Fibroblast of peridontal ligament (primary cell): Measurements from ENCODE around the gene KIFC3.
"Not testable (repeated sequence)": the region's sequence is repeated elsewhere in the genome, so short reads cannot be mapped to it uniquely, and the experiment has no call there.

ENCODE experiments used
- DNase-seq: peaks from one replicate; pipeline ENCODE4 v3.0.0-alpha.2; 2010; ENCODE audit errors: extremely low read depth

The KIFC3 gene, protein sequence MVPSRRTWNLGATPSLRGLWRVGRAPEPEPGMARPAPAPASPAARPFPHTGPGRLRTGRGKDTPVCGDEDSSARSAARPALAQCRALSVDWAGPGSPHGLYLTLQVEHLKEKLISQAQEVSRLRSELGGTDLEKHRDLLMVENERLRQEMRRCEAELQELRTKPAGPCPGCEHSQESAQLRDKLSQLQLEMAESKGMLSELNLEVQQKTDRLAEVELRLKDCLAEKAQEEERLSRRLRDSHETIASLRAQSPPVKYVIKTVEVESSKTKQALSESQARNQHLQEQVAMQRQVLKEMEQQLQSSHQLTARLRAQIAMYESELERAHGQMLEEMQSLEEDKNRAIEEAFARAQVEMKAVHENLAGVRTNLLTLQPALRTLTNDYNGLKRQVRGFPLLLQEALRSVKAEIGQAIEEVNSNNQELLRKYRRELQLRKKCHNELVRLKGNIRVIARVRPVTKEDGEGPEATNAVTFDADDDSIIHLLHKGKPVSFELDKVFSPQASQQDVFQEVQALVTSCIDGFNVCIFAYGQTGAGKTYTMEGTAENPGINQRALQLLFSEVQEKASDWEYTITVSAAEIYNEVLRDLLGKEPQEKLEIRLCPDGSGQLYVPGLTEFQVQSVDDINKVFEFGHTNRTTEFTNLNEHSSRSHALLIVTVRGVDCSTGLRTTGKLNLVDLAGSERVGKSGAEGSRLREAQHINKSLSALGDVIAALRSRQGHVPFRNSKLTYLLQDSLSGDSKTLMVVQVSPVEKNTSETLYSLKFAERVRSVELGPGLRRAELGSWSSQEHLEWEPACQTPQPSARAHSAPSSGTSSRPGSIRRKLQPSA

DNA sequence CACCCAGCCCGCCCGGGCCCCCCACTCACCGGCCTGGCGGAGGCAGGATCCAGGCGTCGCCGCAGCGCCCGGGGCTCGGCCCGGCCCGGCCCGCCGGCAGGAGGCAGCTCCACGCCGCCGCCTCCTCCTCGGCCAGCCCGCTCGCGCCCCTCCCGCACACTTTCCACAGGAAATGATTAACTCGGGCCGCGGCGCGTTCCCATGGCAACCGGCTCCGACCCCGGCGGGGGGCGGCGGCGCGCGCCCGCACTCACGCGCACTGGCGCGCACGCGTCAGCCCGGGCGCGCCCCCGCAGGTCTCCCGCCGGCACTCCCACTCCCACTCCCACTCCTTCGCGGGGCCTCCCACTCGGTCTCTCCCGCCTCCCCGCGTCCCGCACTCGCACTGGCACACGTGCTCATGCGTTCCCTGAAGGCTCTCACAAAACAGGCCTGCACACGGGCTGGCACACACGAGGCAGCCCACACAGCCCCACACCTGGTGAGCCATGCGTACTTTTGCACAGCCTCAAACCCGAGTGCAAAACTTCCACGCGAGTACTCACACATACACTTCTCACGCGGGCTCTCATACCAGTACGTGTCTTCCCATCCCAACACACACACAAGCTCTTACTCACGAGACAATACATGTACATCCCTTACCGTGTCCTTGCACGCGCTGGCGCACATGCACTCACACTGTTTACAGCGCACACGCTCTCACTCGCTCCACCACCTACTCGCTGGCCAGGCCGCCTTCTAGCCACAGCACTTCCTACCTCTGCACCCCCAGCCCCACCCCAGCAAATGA, at the start of gene KIFC3:
TSS of gene KIFC3 (minus strand) at position 151 of the 793 bp plus-strand sequence. CDS start 4,248 bp downstream, outside the sequence.
- DNase-seq = peak; percentile 42

GRCh38 chr16:57848181-57848580, 45.9 kb upstream of the KIFC3 start:
- no peak for DNase-seq

GRCh38 chr16:57846931-57847330, 44.6 kb upstream of the KIFC3 start:
- not testable (repeated sequence) for DNase-seq

GRCh38 chr16:57846078-57846697, 43.9 kb upstream of the KIFC3 start:
- DNase-seq = no peak

GRCh38 chr16:57845115-57845514, 42.8 kb upstream of the KIFC3 start:
- DNase-seq = no peak

- no peak for DNase-seq
These were observed 42.2 kb upstream of the KIFC3 start for GRCh38 chr16:57844416-57845030.

GRCh38 chr16:57843400-57843799, 41.1 kb upstream of the KIFC3 start:
- no peak for DNase-seq

- DNase-seq = no peak
These were observed 40.3 kb upstream of the KIFC3 start for GRCh38 chr16:57842601-57843000.

DNA sequence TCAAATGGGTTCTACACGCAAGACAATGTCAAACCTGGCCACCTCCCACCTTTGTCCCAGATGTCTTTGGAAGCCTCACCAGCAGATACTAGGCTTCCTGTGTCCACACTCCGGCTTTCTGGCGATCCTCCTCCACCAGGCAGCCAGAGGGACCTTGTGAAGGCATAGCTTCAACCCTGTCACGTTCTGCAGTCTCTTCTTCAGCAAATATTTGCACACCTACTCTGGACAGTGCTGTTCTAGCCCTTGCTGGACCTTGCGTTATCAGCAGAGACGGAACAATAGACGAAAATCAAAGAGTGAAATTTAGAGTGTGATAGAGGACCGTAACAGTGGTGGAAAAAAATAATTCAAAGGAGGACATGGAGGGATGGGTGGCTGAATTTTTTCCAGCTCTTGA, 38.5 kb upstream of the KIFC3 start:
- DNase-seq = no peak

GRCh38 chr16:57838161-57838560, 35.9 kb upstream of the KIFC3 start:
- no peak for DNase-seq

DNA sequence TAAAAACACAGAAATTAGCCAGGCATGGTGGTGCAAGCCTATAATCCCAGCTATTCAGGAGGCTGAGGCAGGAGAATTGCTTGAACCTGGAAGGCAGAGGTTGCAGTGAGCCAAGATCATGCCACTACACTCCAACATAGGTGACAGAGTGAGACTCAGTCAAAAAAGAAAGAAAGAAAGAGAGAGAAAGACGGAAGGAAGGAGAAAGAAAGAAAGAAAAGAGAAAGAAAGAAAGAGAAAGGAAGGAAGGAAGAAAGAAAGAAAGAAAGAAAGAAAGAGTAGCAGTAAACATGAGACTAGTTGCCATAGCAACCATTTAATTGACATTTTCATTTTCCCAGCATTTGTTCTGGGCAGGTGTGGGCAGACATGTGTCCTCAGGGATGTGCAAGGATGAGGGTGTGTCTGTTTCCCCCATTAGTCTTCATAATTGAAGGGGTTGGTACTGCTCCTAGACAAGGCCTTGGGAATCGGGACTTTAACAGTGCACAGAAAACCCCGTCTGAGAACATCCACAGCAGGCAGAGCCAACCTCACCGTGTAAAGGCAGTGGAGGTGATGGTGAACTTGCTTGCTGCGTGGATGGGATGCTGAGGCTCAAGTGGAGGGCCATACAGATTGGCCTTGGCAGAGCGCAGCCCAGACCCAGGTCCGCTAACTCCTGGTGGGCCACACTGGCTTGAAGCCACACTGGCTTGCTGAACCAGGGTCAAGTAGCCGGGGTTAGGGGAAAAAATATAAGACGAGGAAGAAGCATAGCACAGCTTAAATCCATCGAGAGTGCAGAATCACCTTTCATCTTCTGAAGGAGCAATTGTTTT, 35.2 kb upstream of the KIFC3 start:
- DNase-seq = no peak

- peak; percentile 43 for DNase-seq
These were observed 33.1 kb upstream of the KIFC3 start for GRCh38 chr16:57835439-57835838.

GRCh38 chr16:57834936-57835335, 32.6 kb upstream of the KIFC3 start:
- DNase-seq = no peak

GRCh38 chr16:57830890-57831484, 28.7 kb upstream of the KIFC3 start:
- no peak for DNase-seq

DNA sequence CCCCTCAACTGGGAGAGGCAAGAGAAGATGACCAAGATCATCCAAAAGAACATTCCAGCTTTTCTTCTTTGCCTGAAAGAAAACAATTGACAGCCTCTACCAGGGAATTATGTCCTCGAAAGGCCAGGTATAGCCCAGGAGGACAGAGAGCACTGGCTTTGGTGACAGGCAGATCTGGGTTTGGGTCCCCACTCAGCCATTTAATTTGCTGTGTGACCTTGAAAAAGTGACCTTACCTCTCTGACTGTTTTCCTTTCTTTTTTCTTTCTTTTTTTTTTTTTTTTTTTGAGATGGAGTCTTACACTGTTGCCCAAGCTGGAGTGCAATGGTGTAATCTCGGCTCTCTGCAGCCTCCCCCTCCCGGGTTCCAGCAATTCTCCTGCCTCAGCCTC, 27.7 kb upstream of the KIFC3 start:
- DNase-seq = no peak

- DNase-seq = no peak
These were observed 26.2 kb upstream of the KIFC3 start for GRCh38 chr16:57828272-57829161.

- DNase-seq = no peak
These were observed 24.7 kb upstream of the KIFC3 start for GRCh38 chr16:57826706-57827625.

DNA sequence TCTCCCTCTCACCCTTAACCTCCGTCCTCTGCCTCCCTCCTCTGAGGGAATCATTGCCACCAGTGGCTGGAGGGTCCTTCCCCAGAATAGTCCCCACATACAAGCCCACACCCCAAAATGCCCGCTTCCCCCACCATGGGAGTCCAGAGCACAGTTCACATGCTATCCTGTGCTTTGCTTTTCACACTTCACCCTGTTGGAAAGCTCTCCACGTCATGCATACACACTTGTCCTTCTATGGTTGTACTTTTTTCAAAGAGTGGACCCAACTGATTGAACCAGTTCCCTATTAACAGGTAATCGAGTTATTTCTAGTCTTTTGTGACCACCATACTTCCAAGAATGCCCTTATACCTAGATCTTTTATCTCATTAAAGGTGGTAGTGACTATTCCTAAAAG, 23.8 kb upstream of the KIFC3 start:
- DNase-seq = no peak
